Neural cell (in vitro differentiated cells): ENCODE measurements around the gene RPL27. TPM values are rescaled to one million over a fixed set of nuclear protein-coding genes. Genes with fewer than 3 reads are reported as not detected.

Experiments
- H2AFZ ChIP-seq: fragments of 200-600, 300-800 bp; sonication (generic), shearing (Covaris generic); 2 replicates; pipeline ENCODE4 v1.6.0; 2014; ENCODE audit warnings: low read depth, mild to moderate bottlenecking, antibody characterized with exemption, low read length, moderate library complexity
- H3F3A ChIP-seq: fragments of 200-600 bp; shearing (Covaris generic); 2 replicates; pipeline ENCODE4 v1.6.1; 2016; ENCODE audit warnings: mild to moderate bottlenecking, moderate library complexity, mixed read lengths, antibody characterized with exemption, low read length; ENCODE audit not compliant: insufficient read depth, poor library complexity, severe bottlenecking
- H3K27ac ChIP-seq: fragments of 200-600, 300-800 bp; sonication (generic), shearing (Covaris generic); 2 replicates; pipeline ENCODE4 v1.5.1; 2014; ENCODE audit warnings: mild to moderate bottlenecking, low read length, moderate library complexity
- H3K27me3 ChIP-seq: fragments of 300-800, 200-600 bp; sonication (generic), shearing (Covaris generic); 2 replicates; pipeline ENCODE4 v1.6.0; 2014; ENCODE audit warnings: mild to moderate bottlenecking, low read depth, low read length, moderate library complexity; ENCODE audit not compliant: insufficient read depth
- H3K36me3 ChIP-seq: fragments of 300-800, 200-600 bp; sonication (generic), shearing (Covaris generic); 2 replicates; pipeline ENCODE4 v1.5.1; 2014; ENCODE audit warnings: mild to moderate bottlenecking, antibody characterized with exemption, low read length, moderate library complexity; ENCODE audit not compliant: insufficient read depth
- H3K4me2 ChIP-seq: fragments of 300-800, 200-600 bp; sonication (generic), shearing (Covaris generic); 2 replicates; pipeline ENCODE4 v1.6.0; 2014; ENCODE audit warnings: mild to moderate bottlenecking, low read length
- H3K4me3 ChIP-seq: fragments of 300-800, 200-600 bp; sonication (generic), shearing (Covaris generic); 2 replicates; pipeline ENCODE4 v1.5.1; 2014; ENCODE audit warnings: mild to moderate bottlenecking, low read length, moderate library complexity
- H3K79me2 ChIP-seq: fragments of 200-600 bp; shearing (Covaris generic); replicated peaks from 2 replicates; pipeline ENCODE4 v1.6.0; 2014; ENCODE audit warnings: mild to moderate bottlenecking, low read length, moderate library complexity; ENCODE audit not compliant: insufficient read depth
- H3K9ac ChIP-seq: fragments of 300-800, 200-600 bp; sonication (generic), shearing (Covaris generic); 2 replicates; pipeline ENCODE4 v1.6.1; 2016; ENCODE audit warnings: mild to moderate bottlenecking, low read length, mixed read lengths
- H3K9me2 ChIP-seq: fragments of 200-600 bp; shearing (Covaris generic); 2 replicates; pipeline ENCODE4 v1.6.1; 2016; ENCODE audit warnings: mild to moderate bottlenecking, low read length, mixed read lengths; ENCODE audit not compliant: insufficient read depth
- H3K9me3 ChIP-seq: fragments of 200-600, 300-800 bp; sonication (generic), shearing (Covaris generic); 2 replicates; pipeline ENCODE4 v1.6.1; 2016; ENCODE audit warnings: mild to moderate bottlenecking, mixed run types, low read length, moderate library complexity, mixed read lengths
- H4K20me1 ChIP-seq: fragments of 200-600 bp; shearing (Covaris generic); 2 replicates; pipeline ENCODE4 v1.6.1; 2016; ENCODE audit warnings: mild to moderate bottlenecking, mixed run types; ENCODE audit not compliant: insufficient read depth
- EP300 ChIP-seq: fragments of 450-650 bp; conservative IDR thresholded peaks from 2 replicates; pipeline ENCODE4 v1.6.1; 2014; ENCODE audit warnings: antibody characterized with exemption, mild to moderate bottlenecking, moderate library complexity; ENCODE audit not compliant: poor library complexity, severe bottlenecking
- EZH2 ChIP-seq: fragments of 200-600, 300-800 bp; shearing (Covaris generic), sonication (generic); IDR thresholded peaks from 2 replicates; pipeline ENCODE4 v1.6.1; 2014; ENCODE audit warnings: antibody characterized with exemption, low read length, borderline replicate concordance, mild to moderate bottlenecking; ENCODE audit not compliant: insufficient read depth, poor library complexity, severe bottlenecking
- MXI1 ChIP-seq: fragments of 450-650 bp; conservative IDR thresholded peaks from 2 replicates; pipeline ENCODE4 v1.6.1; 2014; ENCODE audit warnings: antibody characterized with exemption, mild to moderate bottlenecking; ENCODE audit not compliant: poor library complexity, severe bottlenecking
- POLR2AphosphoS5 ChIP-seq: IDR thresholded peaks from 2 replicates; pipeline ENCODE4 v1.6.1; 2012
- RAD21 ChIP-seq: fragments of 450-650 bp; conservative IDR thresholded peaks from 2 replicates; pipeline ENCODE4 v1.6.1; 2014; ENCODE audit warnings: antibody characterized with exemption, mild to moderate bottlenecking, moderate library complexity
- SMC3 ChIP-seq: fragments of 450-650 bp; conservative IDR thresholded peaks from 2 replicates; pipeline ENCODE4 v1.6.1; 2014; ENCODE audit warnings: antibody characterized with exemption, mild to moderate bottlenecking, moderate library complexity; ENCODE audit not compliant: poor library complexity
- TAF1 ChIP-seq: IDR thresholded peaks from 2 replicates; pipeline ENCODE4 v1.6.1; 2012; ENCODE audit warnings: low read depth
- polyA plus RNA-seq: library from polyadenylated mRNA; depleted of rRNA; stranded (reverse); fragments of >200 nt; gene quantifications from 2 replicates; pipeline ENCODE4 v1.2.3, GENCODE V29; 2014
- TF ChIP-seq, protein P1 (sequence below): IDR thresholded peaks from 2 replicates; pipeline ENCODE4 v1.6.1; 2012; ENCODE audit warnings: borderline replicate concordance
- TF ChIP-seq, protein P2 (sequence below): fragments of 450-650 bp; IDR thresholded peaks from 2 replicates; pipeline ENCODE4 v1.5.1; 2014; ENCODE audit warnings: antibody characterized with exemption, mild to moderate bottlenecking, moderate library complexity; ENCODE audit not compliant: poor library complexity, severe bottlenecking

RPL27 gene
- polyA plus RNA-seq, 1 donor from 2014 or later: 1,167 TPM

DNA sequence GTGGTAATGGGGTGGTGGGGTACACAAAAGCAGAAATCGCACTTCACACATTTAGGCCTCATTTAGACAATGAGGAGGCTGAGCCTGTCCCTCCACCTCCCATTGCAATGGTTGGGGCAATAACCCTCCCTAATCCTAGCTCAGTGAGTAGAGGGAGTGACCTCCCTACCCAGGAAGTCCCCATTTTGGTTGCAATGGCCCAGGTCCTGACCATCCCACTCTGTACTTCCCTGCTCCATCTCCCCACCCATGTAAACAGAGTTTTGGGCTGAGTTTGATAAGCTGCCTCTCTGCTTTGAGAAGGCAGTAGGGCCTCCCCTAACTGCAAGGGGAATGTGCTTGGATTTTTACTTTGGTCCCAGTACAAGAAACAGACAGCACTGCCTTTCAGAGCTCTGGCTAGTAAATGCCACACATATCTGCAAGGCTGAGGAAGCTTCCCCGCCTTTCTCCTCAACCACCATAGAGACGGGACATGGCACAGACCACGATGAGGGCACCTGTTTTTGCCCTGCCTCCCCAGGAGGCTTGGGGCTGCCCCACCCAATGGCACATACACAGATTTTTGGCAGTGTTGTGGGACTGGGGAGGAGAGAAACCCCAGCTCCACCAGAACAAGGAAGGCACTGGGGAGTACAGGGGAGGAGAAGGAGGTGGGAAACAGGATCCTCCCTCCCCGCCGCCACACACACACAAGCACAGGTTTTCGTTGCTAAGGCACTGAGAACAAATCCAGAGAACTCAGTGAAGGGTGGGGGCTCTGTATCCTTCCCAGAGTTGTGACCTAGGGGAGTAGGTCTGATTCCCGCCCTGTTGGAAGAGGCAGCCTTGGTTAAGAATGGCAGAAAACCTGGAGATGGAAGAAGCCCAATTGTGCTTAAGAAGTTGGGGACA is 16.7 kb downstream of the RPL27 start:
- H3K9me2 ChIP-seq: no peaks in the 10 kb centered on the region
- H2AFZ ChIP-seq: no peak overlapping the region
- H3K27me3 ChIP-seq: no peaks in the 10 kb centered on the region
- H3K79me2 ChIP-seq: peaks cover 35% of the 10 kb centered on the region
- H3K4me2 ChIP-seq: no peak overlapping the region
- no peak overlapping the region for H3K4me3 ChIP-seq
- H3K9me3 ChIP-seq: no peaks in the 10 kb centered on the region
- H3F3A ChIP-seq: peaks cover 5% of the 10 kb centered on the region
- peaks cover under 1% of the 10 kb centered on the region for H4K20me1 ChIP-seq
- no peaks in the 10 kb centered on the region for H3K36me3 ChIP-seq
- TF ChIP-seq POLR2AphosphoS5 (no peak), EP300 (no peak), EZH2 (no peak), SMC3 (no peak), RAD21 (no peak), TAF1 (no peak), MXI1 (no peak)
- TF ChIP-seq, protein P1, sequence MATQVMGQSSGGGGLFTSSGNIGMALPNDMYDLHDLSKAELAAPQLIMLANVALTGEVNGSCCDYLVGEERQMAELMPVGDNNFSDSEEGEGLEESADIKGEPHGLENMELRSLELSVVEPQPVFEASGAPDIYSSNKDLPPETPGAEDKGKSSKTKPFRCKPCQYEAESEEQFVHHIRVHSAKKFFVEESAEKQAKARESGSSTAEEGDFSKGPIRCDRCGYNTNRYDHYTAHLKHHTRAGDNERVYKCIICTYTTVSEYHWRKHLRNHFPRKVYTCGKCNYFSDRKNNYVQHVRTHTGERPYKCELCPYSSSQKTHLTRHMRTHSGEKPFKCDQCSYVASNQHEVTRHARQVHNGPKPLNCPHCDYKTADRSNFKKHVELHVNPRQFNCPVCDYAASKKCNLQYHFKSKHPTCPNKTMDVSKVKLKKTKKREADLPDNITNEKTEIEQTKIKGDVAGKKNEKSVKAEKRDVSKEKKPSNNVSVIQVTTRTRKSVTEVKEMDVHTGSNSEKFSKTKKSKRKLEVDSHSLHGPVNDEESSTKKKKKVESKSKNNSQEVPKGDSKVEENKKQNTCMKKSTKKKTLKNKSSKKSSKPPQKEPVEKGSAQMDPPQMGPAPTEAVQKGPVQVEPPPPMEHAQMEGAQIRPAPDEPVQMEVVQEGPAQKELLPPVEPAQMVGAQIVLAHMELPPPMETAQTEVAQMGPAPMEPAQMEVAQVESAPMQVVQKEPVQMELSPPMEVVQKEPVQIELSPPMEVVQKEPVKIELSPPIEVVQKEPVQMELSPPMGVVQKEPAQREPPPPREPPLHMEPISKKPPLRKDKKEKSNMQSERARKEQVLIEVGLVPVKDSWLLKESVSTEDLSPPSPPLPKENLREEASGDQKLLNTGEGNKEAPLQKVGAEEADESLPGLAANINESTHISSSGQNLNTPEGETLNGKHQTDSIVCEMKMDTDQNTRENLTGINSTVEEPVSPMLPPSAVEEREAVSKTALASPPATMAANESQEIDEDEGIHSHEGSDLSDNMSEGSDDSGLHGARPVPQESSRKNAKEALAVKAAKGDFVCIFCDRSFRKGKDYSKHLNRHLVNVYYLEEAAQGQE: no peak
- TF ChIP-seq, protein P2, sequence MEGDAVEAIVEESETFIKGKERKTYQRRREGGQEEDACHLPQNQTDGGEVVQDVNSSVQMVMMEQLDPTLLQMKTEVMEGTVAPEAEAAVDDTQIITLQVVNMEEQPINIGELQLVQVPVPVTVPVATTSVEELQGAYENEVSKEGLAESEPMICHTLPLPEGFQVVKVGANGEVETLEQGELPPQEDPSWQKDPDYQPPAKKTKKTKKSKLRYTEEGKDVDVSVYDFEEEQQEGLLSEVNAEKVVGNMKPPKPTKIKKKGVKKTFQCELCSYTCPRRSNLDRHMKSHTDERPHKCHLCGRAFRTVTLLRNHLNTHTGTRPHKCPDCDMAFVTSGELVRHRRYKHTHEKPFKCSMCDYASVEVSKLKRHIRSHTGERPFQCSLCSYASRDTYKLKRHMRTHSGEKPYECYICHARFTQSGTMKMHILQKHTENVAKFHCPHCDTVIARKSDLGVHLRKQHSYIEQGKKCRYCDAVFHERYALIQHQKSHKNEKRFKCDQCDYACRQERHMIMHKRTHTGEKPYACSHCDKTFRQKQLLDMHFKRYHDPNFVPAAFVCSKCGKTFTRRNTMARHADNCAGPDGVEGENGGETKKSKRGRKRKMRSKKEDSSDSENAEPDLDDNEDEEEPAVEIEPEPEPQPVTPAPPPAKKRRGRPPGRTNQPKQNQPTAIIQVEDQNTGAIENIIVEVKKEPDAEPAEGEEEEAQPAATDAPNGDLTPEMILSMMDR: no peak
- H3K9ac ChIP-seq: no peak overlapping the region
- H3K27ac ChIP-seq: no peak overlapping the region

DNA sequence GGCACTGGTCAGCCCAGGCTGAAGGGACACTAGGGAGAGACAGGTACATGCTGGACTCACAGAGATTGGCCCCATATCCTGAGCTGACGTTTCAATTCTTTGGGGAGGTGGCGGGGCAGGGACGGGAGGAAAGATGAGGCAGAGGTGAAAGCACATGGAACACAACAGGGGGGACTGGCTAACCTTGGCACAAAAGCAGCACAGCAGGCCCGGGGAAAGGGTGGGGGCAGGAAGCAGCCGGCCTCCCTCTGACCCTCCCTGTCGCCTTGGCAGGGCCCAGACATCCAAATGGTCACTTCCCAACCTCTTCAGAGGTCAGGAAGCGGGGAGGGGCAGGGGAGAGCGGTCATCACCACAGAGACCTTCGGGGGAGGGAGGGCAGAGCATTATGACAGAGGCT is 17.4 kb downstream of the RPL27 start:
- H3K36me3 ChIP-seq: no peaks in the 10 kb centered on the region
- no peaks in the 10 kb centered on the region for H3K27me3 ChIP-seq
- no peak overlapping the region for H3K4me2 ChIP-seq
- peaks cover 4% of the 10 kb centered on the region for H4K20me1 ChIP-seq
- no peaks in the 10 kb centered on the region for H3K9me2 ChIP-seq
- no peak overlapping the region for H3K27ac ChIP-seq
- TF ChIP-seq, protein P2: no peak
- TF ChIP-seq RAD21 (no peak), SMC3 (no peak)
- H3K4me3 ChIP-seq: no peak overlapping the region
- H3F3A ChIP-seq: peaks cover 7% of the 10 kb centered on the region
- H3K9ac ChIP-seq: no peak overlapping the region
- no peaks in the 10 kb centered on the region for H3K9me3 ChIP-seq
- no peak overlapping the region for H2AFZ ChIP-seq
- H3K79me2 ChIP-seq: peaks cover 42% of the 10 kb centered on the region
